Measurements from ENCODE around the gene AEN. TPM values are rescaled to one million over a fixed set of nuclear protein-coding genes. Genes with fewer than 3 reads are reported as not detected.

The AEN gene
- total RNA-seq, 1 experiment from 2014 or later = 36.2 TPM

GRCh38 chr15:88652456-88653199 lies 31.5 kb downstream of the AEN start:
- Histone ChIP-seq H4K20me1 (ENCODE audit: insufficient read depth) (no peaks in the 10 kb centered on the region), H3K9ac (ENCODE audit: low read length) (no peak overlapping the region), H2AFZ (ENCODE audit: low read depth, low read length, poor library complexity, severe bottlenecking) (no peak overlapping the region), H3K27ac (ENCODE audit: low read depth, low read length) (no peak overlapping the region), H3K9me2 (ENCODE audit: insufficient read depth) (no peaks in the 10 kb centered on the region), H3K9me3 (ENCODE audit: control insufficient read depth in 1 of 2, insufficient read depth in 1 of 2, low read depth in 1 of 2, low read length in 2 of 2) (no peaks in the 10 kb centered on the region), H3K27me3 (ENCODE audit: insufficient read depth, low read length) (no peaks in the 10 kb centered on the region), H3K4me1 (ENCODE audit: control insufficient read depth in 1 of 2, insufficient read depth in 2 of 2, low read length in 2 of 2) (peaks cover 22% of the 10 kb centered on the region in 2 experiments), H3K36me3 (ENCODE audit: control insufficient read depth in 1 of 2, insufficient read depth in 2 of 2, low read length in 2 of 2) (no peaks in the 10 kb centered on the region), H3K4me2 (ENCODE audit: low read length) (no peak overlapping the region), H3K79me2 (ENCODE audit: insufficient read depth, low read length) (no peaks in the 10 kb centered on the region), H3K4me3 (replicated peaks in 1 of 2; ENCODE audit: low read depth in 1 of 2, low read length in 2 of 2) (no peak overlapping the region)
- TF ChIP-seq SRF (IDR thresholded peaks at IDR 0.05; ENCODE audit: low read depth) = no peak
- TF ChIP-seq RAD21 (IDR thresholded peaks at IDR 0.05; ENCODE audit: low read depth) = no peak
- TF ChIP-seq REST (IDR thresholded peaks at IDR 0.05; ENCODE audit: low read depth) = no peak
- no peak for TF ChIP-seq ZNF274 (IDR thresholded peaks at IDR 0.05; ENCODE audit: low read depth, low read length)
- no peak for TF ChIP-seq EZH2 (IDR thresholded peaks at IDR 0.05)
- TF ChIP-seq CTCF (IDR thresholded peaks at IDR 0.05 in 2 of 3, conservative IDR thresholded peaks at IDR 0.05 in 1 of 3; ENCODE audit: borderline replicate concordance in 1 of 3, insufficient read depth in 1 of 3, low read depth in 2 of 3, low read length in 2 of 3) = no peak
- no peak for TF ChIP-seq CEBPB (IDR thresholded peaks at IDR 0.05; ENCODE audit: low read depth)
- TF ChIP-seq MAX (IDR thresholded peaks at IDR 0.05) = no peak
- no peak for TF ChIP-seq POLR2AphosphoS5 (IDR thresholded peaks at IDR 0.05; ENCODE audit: low read depth, low read length)
- ATAC-seq (no peak), DNase-seq (ENCODE audit: low read depth, low spot score) (no peak)
- ChIA-PET RAD21 (ENCODE audit: low non-redundant PET in 1 of 2, low total read pairs in 2 of 2, uncharacterized antibody in 2 of 2, unreplicated experiment in 2 of 2) (no interaction called here), CTCF (no interaction called here), POLR2A (no interaction called here)
- intact Hi-C loops (cut with micrococcal nuclease) = no loop called here
- BruUV-seq (replicated peaks) = no TSS peak
